Measurements from ENCODE around the gene OR1S2. TPM values are rescaled to one million over a fixed set of nuclear protein-coding genes. Genes with fewer than 3 reads are reported as not detected.

The OR1S2 gene, protein sequence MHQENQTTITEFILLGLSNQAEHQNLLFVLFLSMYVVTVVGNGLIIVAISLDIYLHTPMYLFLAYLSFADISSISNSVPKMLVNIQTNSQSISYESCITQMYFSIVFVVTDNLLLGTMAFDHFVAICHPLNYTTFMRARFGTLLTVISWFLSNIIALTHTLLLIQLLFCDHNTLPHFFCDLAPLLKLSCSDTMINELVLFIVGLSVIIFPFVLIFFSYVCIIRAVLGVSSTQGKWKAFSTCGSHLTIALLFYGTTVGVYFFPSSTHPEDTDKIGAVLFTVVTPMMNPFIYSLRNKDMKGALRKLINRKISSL
- total RNA-seq (2022; extraction: Qiagen RNA extraction) = not detected in 5 replicates

DNA sequence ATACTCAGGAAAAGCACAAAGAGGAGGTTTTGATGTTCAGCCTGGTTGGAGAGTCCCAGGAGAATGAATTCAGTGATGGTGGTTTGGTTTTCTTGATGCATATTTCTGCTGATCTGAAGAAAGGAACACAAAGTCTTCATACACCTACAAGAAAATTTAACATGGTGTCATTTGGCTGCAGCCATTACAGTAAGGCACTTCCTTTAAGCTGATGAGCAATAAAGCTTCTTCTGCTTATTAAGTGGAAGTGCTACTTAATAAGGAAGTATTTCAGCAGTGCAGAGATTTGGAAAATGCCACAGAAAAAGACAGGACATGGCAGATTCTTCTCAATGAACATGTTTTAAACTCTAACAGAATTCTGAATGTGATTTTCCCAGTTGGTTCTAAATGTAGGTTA lies at the start of gene OR1S2:
Gene OR1S2 (minus strand): TSS at position 101 of the 400 bp plus-strand sequence. CDS start 0 bp downstream, at position 101.

DNA sequence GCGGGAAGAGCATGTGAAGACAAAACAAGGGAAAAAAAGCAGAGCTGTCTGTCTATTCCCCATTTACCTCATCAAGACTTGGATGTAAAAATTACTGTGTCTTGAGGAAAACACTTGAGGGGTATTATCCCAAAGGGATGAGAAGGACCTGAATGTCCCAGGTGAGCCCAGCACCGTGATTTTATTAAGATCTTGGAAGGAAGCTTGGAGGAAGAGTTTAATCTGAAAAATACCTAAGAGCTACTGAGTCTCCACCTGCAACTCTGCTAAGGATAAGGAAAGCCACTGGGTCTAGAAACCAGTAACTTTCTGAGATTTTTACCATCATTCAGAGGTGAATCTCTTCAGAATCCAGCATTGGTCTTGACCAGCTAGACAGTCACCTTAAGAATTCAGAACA lies 8.5 kb upstream of the OR1S2 start, which contains the start of gene OR1S1:
Gene OR1S1 (plus strand): TSS at position 301 of the 400 bp plus-strand sequence.

DNA sequence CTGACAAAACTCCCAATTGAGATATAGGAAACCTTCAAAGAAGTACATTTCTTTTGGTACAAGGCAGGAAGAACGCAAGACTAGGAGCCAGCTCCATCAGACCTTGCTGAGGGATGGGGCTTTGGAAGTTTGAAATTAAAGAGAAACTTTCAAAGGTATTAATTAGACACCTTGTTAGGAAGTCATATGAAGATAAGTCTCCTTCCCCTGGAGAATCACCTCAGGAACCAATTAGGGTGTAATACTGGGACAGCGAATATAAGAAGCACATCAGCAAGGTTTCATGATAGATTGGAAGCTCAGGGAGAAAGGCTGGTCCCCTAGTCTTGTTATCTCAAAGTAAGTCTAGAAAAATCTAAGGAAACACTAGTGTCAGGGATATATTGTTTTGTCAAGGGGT lies 15.2 kb downstream of the OR1S2 start, which contains the start of gene OR9Q2:
Gene OR9Q2 (plus strand): TSS at position 301 of the 400 bp plus-strand sequence. CDS start 1,421 bp downstream, outside the sequence.

Other genes with a start within 250 kb of the OR1S2 start
- gene OR9Q1, start 180.3 kb downstream of the OR1S2 start, total RNA-seq (2022; extraction: Qiagen RNA extraction) = not detected in 5 replicates
- gene OR6Q1, start 173.2 kb downstream of the OR1S2 start, total RNA-seq (2022; extraction: Qiagen RNA extraction) = not detected in 5 replicates
- gene OR9I1, start 78.6 kb downstream of the OR1S2 start, total RNA-seq (2022; extraction: Qiagen RNA extraction) = not detected in 5 replicates
- gene OR9Q2, start 15.1 kb downstream of the OR1S2 start, total RNA-seq (2022; extraction: Qiagen RNA extraction) = not detected in 5 replicates
- not detected in 5 replicates for gene OR1S1, start 8.6 kb upstream of the OR1S2 start, total RNA-seq (2022; extraction: Qiagen RNA extraction)
- gene OR10Q1, start 24.8 kb upstream of the OR1S2 start, total RNA-seq (2022; extraction: Qiagen RNA extraction) = not detected in 5 replicates
- not detected in 5 replicates for gene OR10W1, start 64.1 kb upstream of the OR1S2 start, total RNA-seq (2022; extraction: Qiagen RNA extraction)
- gene OR5B17, start 154.9 kb upstream of the OR1S2 start, total RNA-seq (2022; extraction: Qiagen RNA extraction) = not detected in 5 replicates
- gene OR5B3, start 202.7 kb upstream of the OR1S2 start, total RNA-seq (2022; extraction: Qiagen RNA extraction) = not detected in 5 replicates
- gene OR5B2, start 224.0 kb upstream of the OR1S2 start, total RNA-seq (2022; extraction: Qiagen RNA extraction) = not detected in 5 replicates
- gene OR5B12, start 238.1 kb upstream of the OR1S2 start, total RNA-seq (2022; extraction: Qiagen RNA extraction) = not detected in 5 replicates

All from A549 treated with dexamethasone at 1 μM for 4 hours (cell line).